Activated CD4-positive, alpha-beta T cell treated with anti-CD3 and anti-CD28 coated beads for 4 hours (primary cell): ENCODE data around the gene RDH16.

Experiments used
- DNase-seq, 2 donors: peaks; one replicate each; pipeline ENCODE4 v3.0.0-alpha.2; 2020

Gene RDH16, protein sequence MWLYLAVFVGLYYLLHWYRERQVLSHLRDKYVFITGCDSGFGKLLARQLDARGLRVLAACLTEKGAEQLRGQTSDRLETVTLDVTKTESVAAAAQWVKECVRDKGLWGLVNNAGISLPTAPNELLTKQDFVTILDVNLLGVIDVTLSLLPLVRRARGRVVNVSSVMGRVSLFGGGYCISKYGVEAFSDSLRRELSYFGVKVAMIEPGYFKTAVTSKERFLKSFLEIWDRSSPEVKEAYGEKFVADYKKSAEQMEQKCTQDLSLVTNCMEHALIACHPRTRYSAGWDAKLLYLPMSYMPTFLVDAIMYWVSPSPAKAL

DNA sequence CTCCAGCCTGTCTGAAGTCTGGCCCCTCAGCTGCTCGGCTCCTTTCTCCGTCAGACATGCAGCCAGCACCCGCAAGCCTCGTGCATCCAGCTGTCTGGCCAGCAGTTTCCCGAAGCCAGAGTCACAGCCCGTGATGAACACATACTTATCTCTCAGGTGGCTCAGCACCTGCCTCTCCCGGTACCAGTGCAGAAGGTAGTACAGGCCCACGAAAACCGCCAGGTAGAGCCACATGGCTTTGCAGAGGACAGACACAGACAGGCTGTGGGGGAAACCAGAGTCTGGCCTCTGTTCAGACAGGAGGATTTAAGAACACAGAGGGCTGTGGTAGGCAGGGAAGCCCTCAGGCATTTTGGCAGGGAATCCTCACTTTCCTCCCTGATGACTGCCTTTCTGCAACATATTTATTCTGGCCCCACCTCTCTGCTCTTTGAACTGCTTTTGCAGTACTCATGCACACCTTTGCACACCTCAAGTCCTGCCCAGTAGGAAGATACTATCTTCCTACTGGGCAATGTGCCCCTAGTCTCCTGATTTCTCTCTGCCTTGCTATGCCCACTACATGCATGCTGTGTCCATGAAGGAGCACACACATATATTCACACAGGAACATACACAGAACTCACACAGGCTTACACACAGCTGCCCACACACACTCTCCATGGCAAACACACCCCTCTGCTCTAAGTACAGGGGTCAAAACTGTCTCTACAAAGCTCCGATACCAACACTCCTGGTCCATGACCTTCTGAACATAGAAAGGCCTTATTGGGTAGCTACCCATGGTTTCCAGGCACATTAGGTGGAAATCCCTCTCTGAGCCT is at the start of gene RDH16:
RDH16 (minus strand) TSS at position 380 of the 824 bp plus-strand sequence; CDS start at position 234, 146 bp downstream.
- no peak for DNase-seq

DNA sequence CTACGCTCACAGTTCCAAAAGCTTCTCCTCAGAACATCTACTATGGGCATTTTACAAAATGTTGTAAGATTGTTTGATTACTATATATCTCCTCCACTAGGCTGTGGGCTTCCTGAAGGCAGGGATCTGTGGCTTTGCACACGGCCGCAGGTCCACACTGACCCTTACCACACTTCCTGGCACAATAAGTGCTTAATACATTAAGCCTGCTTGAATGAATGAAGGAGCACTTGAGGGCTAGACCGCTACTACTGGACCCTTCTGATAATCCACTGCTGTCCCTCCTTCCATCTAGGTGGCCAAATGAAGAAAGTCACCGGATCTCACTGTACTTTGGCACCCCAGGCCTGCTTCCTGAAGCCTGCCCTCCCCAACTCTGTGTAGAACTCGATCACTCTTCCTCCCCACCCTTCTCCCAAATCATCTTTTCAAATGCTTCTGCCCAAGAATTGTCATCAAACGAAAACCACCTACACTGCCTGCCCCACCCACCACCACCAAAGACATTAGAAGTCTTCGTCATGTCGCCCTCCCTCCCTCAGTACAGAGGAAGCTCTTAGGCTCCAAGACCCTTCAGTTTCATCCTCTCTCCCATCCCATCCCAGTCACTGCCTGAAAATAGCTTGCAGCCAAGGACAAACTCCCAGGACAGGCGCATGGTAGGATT is 49.5 kb upstream of the RDH16 start:
- peak; percentile 28 to 37 for DNase-seq

DNA sequence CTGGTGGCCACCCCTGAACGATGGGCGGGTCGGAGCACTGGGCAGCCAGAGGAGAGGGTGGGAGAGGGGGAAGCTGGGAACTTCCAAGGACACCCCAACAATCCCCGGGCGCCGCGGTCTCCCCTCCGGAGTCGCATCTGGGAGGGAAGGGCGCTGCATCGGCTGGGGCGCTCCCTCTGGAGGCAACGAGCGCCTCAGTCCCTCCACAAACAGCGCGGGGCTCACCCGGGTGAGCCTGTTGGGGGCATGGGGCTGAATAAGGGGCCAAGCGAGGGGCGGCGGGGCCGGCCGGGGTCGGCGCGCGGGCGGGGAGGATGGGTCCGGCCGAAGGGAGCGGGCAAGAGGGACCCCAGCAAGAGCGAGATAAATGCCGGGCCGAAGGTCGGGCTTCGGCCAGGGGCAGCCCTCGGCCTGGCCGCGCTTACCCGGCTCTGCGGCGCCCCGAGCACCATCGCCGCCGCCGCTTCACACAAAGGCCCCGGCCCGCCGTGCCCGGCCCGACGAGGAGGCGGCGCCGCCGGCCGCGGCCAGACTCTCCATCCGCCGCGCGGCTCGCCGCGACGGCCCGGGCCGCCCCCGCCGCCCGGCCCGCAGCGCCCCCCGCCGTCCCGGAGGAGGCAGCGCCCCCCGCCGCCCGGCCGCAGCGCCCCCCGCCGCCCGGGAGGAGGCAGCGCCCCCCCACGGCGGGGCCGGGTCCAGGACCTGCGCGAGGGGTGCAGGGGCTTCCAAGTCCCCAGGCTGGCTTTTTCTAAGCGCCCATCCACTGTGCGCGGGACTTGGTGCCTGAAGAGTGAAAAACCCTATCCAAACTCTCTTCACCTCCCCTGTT is 48.8 kb upstream of the RDH16 start, which contains the start of gene ZBTB39:
ZBTB39 (minus strand) TSS at position 567 of the 829 bp plus-strand sequence. CDS start 1,629 bp downstream, outside the sequence.
- peak; percentile 56 for DNase-seq

DNA sequence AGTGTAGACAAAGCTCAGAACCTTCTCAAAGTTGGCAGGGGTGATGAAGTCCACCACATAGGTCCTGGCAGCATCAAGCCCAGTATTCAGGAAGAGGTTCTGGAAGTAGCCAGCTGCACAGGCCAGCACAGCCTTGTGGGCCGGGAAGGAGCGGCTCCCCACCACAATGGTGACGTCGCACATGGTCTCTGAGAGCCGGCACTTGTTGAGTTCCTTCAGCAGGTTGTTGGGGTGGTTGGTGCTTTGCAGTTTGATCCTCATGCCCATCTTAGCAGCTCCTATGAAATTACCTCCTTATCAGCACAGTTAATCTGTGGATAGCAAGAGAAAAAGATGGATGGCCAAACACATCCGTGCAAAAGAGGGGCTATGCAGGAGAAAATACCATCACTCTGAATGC is 47.2 kb upstream of the RDH16 start:
- no peak for DNase-seq

DNA sequence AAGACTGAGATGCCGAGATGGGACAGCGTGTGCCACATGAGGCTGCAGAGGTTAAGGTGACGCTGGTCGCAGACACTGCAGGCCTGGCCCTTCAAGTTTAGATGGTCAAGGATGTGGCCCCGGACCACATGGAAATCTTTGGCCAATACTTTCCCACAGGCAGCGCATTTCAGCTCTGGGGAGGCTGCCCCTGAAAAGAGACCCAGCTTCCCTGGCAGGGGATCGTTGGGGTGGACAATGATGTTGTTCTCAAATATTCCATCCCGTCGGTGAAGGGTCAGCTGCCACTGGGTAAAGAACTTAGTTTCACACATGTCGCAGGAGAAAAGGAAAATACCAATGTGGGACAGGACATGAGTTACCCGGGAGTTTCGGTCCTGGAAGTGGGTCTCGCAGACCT is 46.0 kb upstream of the RDH16 start:
- DNase-seq, result no peak

DNA sequence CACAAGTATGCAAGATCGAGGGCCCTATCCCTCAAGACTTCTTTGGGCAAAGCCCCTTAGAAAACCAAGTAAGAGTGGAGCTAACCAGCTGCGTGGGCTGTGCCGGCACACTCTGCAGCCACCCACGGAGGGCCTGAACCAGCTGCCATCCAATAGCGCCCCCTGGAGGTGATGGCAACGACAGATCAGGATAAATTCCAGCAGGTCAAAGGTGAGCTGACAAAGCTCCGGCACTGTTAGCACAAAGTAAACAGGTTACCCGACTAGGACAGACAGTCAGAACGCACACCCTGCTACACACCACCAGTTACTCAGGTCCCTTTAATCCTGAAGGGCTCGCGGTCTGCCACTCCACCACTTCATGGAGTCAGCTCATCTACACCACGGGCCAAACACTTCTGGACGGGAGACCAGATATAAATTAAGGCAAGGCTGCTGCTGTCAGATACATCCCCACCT is 44.1 kb upstream of the RDH16 start:
- DNase-seq, result peak; percentile 84

DNA sequence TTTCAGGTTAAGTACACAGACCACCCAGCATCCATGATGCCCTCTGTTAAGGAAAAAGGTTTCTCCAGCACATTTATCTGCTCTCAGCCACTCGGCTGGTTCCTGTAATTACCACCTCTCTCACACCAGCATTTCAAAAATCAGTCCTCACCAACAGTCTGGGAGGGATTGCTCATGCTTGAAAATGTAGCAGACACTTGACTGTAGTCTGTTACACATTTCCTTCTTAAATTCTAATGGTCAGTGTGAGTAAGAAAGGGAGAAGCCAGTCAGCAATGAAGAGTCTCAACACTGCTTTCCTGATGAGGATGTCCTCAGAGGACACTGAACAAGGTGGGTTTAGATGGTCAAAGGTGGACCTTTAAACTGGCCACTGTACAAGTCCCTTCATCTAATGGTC is 43.0 kb upstream of the RDH16 start:
- no peak for DNase-seq

DNA sequence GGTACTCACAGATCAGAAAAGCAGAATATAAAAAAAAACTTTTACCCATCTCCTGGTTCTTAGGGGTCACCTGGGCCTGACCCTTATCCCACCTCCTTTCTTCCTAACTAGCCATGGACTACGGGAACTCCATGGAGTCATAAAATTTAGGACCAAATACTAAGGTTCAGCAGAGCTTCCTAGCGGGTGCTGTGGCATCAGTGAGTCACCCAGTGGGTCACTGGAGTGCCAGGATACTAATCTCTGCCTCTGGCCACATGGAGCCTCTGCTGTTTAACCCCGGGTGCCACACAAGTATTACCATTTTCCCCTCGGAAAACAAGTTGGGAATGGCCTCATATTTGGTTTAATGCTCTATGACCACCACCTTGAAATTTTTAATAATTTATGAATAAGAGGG is 42.0 kb upstream of the RDH16 start:
- no peak for DNase-seq

DNA sequence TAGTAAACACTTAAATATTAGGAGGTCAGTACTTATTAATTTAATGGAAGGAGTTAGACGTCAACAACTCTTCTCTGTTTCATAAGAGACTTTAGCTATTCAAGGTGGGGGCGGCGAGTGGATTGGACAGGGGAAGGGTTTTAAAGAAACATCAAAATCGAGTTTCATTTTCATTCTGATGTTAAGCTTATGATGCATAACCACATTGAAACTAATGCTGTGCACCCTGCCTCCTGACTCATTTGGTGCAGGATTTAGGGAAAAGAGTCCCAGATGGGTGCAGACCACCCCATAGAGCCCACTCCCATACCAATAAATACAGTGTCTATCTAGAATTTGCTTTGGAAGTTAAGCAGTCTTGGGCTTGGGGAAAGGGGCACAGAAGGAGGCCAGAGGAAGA is 41.6 kb upstream of the RDH16 start:
- no peak for DNase-seq

DNA sequence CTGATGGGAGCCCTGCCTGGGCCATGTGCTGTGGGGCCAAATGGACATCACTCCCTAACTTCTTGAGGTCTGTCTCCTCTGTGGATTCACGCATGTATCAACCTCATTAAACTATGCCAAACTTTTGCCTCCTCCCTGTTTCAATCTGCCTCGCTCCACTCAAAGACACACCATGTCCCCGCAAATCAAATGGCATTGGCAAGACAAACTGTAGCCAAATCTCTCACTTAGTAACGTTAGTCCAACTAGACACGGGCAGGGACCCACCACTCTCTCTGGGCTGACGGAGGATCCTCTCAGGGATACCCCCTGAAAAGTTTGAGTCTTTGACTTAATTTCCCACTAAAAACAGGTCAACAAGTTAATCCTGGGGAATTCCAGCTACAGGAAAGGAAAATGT is 40.9 kb upstream of the RDH16 start:
- DNase-seq, result no peak

DNA sequence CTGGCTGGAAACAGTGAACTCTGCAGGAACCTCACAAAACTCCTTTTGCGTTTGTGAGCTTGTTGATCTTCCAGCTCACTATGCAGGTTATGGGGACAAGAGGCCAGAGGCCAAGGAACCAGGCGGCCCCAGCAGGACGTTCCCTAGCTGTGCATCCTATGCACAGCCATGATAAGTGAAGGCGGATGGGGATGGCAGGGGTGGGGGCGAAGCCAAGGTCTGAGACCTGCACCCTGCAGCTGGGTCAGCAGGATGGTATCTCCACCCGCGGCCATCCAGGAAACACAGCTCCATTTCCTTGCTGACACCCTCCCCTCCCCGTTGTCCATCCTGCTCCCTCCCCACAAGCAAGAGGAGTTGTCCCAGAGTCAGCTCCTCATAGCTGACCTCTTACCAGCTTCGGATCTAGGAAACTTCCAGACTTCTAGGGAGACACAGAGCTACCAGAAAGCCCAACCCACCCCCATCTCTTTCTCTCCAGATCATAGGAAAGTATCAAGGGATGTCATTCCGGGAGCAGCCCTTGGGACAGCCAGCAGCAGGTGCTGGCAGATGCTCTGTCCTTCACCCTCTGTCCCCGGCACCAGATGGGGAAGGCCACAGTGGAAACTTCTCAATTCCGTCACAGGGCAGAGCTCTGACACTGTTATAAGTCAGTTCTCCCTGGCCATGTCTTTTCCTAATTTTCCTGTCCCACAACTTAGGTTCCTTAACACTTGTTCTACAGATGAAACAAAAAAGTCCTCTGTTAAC is 39.6 kb upstream of the RDH16 start:
- DNase-seq, result no peak

DNA sequence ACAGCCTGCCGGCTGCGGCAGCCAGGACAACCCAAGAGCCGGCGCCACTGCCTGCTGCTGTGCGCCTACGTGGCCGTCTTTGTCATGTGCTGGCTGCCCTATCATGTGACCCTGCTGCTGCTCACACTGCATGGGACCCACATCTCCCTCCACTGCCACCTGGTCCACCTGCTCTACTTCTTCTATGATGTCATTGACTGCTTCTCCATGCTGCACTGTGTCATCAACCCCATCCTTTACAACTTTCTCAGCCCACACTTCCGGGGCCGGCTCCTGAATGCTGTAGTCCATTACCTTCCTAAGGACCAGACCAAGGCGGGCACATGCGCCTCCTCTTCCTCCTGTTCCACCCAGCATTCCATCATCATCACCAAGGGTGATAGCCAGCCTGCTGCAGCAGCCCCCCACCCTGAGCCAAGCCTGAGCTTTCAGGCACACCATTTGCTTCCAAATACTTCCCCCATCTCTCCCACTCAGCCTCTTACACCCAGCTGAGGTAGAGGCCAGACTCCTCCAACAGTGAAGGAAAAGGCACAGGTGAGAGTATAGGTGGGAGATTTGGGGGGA is 38.6 kb upstream of the RDH16 start:
- no peak for DNase-seq

DNA sequence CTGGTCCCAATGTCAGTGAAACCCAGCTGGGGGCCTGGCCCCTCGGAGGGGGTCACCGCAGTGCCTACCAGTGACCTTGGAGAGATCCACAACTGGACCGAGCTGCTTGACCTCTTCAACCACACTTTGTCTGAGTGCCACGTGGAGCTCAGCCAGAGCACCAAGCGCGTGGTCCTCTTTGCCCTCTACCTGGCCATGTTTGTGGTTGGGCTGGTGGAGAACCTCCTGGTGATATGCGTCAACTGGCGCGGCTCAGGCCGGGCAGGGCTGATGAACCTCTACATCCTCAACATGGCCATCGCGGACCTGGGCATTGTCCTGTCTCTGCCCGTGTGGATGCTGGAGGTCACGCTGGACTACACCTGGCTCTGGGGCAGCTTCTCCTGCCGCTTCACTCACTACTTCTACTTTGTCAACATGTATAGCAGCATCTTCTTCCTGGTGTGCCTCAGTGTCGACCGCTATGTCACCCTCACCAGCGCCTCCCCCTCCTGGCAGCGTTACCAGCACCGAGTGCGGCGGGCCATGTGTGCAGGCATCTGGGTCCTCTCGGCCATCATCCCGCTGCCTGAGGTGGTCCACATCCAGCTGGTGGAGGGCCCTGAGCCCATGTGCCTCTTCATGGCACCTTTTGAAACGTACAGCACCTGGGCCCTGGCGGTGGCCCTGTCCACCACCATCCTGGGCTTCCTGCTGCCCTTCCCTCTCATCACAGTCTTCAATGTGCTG is 38.0 kb upstream of the RDH16 start:
- DNase-seq, result no peak

DNA sequence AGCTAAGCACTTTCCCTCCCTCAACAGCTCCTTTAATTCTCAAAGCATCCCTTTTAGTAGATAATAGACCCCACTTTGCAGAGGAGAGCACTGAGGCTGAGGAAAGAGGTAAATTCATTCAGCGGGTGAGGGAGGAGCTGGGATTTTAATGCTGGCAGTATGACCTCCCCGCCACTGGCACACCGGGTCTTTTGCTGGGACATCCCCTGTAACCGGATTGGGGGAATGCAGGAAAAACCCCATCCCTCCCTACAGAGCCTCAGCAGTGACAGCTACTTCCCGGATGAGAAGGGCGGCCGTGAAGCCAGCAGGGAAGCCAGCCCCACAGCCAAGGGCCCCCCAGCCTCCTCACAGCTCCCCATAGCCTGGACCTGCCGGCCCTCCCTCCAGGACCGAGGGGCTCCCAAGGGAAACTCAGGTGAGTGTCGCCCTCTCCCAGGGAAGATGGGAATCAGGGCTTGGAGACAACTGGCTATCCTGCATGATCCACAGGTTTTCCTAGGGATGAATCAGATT is 36.9 kb upstream of the RDH16 start:
- DNase-seq, result no peak

DNA sequence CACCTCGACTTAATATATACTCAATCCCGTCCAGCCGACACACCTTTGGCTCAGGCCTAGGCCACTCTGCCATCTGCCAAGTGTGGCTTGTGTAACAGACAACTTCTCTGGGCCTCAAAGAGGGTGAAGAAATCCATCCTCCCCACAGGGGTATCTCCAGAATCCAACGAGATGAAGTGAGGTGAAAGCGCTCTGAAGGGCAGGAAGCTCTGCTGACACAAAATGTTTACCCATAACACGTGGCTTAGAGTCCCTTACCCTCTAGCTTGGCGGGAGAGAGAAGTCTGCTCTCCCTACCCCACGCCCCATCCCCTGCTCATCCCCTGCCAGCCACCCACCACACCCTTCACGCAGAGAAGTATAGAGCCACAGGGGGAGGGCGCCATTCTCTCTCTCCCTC is 35.9 kb upstream of the RDH16 start:
- DNase-seq, result no peak

DNA sequence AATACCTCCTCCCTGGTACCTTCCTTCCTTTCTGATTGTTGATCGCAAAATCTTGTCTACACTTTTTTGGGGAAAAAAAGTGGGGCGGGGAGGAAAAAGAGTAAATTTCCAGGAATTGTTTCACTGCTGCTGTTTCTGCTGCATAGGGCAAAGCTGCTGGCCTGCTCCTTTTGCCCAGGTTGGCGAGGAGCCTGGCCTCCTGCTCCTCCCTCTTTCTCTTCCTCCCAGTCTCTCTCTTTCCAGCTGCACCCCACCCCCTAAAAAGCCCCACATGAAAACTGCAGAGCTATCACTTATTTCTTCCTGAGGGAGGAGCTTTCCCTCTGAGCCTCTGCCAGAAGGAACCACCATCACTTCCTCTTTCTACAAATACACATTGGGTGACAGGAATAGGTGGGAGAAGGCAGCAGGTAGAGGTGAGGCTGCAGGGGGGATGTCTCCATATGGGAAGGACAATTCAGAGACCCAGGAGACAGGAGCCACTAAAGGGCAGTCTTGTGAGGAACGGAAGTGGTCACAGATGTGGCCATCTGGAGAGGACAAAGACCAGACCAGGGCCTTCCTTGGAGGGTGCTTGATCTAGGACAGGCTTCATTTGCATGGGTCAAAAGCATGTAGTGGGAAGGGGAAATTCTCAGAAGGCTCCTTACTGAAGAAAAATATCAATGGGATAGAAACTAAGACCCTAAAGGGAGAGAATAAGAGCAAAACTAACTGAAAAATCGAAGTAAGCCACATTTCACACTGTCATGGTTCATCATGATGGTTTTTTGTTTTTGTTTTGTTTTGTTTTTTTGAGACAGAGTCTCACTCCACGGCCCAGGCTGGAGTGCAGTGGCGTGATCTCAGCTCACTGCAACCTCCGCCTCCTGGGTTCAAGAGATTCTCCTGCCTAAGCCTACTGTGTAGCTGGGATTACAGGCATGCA is 34.2 kb upstream of the RDH16 start:
- DNase-seq, result no peak

DNA sequence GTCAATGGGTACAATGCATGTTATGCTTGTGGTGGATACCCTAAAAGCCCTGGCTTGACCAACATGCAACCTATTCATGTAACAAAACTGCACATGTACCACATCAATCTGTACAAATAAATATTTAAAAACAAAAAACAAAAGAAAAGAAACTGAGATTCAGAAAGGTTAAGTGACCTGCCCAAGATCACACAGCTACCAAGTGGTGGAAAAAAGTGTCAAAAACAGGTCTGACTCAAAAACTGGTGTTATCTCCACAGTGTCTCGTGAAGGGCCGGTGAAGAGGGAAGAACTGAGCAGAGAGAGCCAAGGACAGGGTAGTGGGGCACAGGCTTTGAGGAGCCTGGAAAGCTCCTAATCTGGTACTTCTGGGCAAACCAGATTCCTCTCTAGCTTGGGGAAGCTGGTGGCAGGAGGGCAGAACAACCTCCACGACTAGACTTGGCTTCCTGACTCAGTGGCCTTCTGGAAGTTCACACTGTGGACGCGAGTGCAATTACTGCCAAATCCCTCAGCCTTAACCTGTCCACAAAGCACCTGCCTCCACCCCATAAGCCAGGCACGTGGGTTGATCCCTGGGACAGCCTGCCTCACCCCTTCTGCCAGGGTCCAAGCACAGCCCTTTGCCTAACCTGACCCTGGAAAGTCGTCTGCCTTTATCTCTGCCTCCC is 33.4 kb upstream of the RDH16 start:
- no peak for DNase-seq

DNA sequence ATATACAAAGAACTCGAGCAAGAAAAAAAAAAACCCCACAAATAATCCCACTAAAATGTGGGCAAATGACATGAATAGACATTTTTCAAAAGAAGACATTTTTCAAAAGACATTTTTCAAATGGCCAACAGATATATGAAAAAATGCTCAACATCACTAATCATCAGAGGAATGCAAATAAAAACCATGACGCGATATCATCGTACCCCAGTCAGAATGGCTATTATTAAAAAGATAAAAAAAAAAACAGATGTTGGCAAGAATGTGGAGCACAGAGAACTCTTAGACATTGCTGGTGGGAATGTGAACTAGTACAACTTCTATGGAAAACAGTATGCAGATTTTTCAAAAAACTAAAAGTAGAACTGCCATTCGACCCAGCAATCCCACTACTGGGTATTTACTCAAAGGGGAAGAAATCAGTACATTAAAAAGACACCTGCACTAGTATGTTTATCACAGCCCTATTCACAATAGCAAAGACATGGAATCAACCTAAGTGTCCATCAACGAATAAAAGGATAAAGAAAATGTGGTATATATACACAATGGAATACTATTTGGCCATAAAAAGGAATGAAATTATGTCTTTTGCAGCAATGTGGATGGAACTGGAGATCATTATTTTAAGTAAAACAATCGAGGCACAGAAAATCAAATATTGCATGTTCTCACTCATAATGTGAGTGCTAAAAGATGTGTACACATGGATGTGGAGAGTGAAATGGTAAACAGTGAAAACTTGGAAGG is 32.6 kb upstream of the RDH16 start:
- DNase-seq, result no peak
